ENCODE results near the gene TSSK2. TPM values are rescaled to one million over a fixed set of nuclear protein-coding genes. Genes with fewer than 3 reads are reported as not detected.
"Not testable (repeated sequence)": the region's sequence is repeated elsewhere in the genome, so short reads cannot be mapped to it uniquely, and the experiment has no call there.

Gene TSSK2
- total RNA-seq, 1 donor from 2014 or later, result not detected

DNA sequence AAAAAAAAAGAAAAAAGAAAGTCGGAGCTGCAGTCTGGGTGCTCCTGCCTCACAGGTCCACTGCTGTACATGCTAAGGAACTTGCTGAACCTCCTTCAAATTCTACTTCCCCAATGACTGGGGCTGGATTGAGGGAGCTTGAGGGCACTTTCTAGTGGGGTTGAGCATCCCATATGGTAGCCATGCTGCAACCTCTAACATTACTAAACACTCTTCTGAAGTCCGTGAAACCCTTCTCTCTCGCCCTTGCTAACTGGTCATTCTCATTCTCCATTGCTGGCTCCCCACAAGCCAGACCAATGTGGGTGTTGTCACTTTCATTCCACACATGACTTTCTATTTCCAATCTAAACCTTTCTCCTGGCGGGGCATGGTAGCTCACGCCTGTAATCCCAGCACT is 12.1 kb downstream of the TSSK2 start:
- DNase-seq, result no peak

DNA sequence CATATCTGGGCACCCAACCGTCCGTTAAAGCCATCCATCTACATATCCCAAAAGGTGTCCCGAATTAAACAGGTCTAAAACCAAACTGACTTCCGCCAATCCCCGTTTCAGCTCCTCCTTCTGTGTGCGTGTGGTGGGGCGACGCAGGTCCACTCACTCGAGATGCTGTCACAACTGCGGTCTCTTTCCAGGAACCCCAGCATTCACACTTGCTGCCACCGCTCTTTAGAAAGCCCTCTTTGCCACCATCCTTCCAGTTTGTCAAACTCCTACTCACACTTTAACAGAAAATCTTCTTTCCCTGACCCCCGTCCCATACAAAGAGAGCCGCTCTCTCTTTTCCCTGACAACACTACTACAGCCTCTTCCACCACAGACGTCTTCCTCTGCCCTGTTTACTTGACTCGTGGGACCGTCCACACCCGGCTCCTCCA is 12.9 kb downstream of the TSSK2 start:
- DNase-seq, result no peak

DNA sequence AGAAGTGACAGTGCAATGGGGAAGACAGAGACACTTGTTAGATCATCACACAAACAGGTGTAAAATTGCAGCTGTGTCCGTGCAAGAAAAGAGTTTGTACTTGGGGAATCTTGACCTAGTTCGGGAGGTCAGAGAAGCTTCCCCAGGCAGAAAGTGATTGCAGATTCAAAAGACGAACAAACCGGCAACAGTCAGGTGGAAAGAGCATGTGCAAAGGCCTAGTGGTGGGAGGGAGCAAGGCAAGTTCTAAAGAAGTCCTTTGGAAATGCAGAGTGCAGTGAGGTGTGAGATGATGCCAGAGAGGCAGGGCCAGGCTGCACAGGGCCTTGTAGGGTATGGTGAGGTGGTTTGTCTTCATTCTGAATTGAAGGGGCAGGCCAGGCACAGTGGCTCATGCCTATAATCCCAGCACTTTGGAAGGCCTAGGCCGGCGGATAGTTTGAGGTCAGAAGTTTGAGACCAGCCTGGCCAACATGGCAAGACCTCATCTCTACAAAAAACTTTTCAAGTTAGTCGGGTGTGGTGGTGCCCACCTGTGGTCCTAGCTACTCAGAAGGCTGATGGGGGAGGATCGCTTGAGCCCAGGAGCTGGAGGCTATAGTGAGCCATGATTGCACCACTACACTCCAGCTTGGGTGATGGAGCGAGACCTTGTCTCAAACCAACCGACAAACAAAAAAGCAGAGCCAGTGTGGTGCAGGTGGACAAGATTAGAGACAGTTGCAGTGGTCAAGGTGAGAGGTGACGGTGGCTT is 15.3 kb downstream of the TSSK2 start:
- DNase-seq, result no peak

DNA sequence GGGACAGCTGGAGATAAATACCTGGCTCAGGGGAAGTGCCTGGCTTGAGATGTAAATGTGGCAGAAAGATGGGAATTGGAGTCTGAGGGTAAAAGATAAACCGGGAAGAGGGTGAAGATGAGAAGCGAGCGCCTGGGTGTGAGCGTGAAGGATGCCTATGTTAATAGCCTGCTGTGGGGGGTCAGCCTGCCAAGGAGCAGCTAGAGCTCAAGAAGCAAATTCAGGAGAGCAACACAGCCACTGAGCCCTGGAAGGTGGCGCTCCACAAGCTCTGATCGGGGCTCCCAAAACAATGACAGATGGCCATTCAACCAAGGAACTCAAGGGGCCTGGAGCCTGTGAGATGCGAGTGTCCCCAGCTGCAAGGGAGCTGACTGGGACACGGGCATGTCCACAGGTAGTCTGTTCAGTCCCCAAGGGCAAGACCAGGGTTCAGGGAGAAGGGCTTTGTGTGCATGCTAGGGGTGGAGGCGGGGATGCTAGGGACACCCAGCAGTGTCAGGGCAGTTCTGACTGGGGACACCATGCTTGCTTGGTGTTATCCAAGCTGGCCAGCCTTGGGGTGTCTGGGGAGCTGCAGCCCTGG is 16.2 kb downstream of the TSSK2 start:
- DNase-seq, result no peak

DNA sequence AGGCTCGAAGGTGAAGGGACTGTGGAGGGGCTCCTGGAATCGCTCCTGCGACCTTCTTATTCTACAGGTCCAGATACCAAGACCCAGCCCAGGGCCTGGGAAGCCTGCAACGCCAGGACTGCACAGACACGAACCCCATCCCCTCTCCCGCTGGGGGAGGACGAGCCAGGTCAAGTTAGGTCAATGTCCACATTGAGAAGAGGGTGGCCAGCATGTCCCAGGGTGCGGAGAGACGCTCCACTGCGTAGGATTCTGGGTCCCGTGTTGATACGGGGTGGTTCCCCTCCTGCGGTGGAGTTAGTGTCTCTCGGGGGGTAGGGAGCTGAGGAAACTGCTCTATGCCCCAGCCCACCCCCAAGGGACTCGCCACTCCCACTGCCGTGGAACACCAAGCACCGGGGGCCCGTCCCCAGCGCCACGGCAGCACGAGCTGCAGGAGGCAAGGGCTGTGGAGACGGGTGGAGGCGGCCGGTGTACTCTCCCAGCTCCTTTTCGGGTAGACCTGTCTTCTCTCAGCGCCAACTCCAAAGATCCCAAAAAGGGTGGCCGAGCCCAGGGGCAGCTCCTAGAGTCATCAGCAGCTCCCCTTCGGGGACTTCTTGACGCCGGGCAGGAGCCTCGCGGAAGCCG is 17.4 kb downstream of the TSSK2 start:
- DNase-seq, result no peak

DNA sequence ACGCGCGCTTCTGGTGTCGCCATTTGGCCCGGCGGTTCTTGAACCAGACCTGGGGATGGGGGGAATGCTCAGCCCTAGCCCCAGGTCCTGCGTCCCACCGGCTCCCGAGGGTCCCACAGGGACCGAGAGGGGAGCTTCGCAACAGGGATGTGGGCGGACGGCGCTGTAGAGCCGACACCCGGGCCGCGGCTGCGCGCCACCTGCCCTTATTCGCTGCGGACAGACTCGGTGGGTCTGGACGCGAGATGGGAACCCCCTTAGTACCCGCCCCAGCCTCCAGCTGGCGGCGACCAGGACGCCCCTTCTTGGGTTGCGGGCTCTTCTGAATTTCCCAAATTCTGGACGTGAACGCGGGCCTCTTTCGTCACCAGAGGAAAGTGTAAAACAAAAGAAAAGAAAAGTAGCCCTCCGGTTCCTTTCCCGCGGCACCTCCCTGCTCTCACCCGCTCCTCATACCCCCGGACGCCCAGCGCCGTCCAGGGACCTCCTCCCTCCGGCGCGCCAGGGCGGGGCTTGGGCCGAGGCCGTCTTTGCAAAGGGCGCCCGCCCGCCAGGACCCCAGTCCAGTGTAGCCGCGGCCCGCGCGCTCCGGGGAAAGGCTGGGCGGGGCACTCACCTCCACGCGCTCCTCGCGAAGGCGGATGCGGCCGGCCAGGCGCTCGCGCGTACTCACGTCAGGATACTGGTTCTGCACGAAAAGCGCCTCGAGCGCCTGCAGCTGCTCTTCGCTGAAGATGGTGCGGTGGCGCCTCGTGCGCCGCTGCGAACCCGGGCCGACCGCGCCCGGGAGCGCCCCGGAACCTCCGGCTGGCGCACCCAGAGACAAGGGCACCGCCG is 18.2 kb downstream of the TSSK2 start:
- DNase-seq, result peak; percentile 24

DNA sequence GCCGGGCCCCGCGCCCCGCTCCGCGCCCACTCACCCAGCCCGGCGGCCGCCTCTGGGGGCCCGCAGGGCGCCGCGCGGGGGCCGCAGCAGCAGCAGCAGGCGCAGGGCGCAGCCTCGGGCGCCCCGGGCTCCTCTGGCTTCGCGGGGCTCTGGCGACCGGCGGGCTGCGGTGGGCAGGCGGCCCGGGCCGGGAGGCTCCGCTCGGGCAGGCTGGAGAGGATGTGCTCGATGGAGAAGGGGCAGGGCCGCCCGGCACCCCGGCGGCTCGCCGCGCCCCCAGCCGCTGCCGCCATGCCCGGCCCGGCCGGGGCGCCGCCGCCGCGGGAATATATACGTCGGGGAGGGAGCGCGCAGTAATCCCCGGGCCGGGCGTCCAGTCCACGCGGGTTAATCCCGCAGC is 18.9 kb downstream of the TSSK2 start, which contains the start of gene GSC2:
Gene GSC2 (minus strand): TSS at position 302 of the 400 bp plus-strand sequence. CDS start 9 bp downstream, at position 293.
- no peak for DNase-seq

DNA sequence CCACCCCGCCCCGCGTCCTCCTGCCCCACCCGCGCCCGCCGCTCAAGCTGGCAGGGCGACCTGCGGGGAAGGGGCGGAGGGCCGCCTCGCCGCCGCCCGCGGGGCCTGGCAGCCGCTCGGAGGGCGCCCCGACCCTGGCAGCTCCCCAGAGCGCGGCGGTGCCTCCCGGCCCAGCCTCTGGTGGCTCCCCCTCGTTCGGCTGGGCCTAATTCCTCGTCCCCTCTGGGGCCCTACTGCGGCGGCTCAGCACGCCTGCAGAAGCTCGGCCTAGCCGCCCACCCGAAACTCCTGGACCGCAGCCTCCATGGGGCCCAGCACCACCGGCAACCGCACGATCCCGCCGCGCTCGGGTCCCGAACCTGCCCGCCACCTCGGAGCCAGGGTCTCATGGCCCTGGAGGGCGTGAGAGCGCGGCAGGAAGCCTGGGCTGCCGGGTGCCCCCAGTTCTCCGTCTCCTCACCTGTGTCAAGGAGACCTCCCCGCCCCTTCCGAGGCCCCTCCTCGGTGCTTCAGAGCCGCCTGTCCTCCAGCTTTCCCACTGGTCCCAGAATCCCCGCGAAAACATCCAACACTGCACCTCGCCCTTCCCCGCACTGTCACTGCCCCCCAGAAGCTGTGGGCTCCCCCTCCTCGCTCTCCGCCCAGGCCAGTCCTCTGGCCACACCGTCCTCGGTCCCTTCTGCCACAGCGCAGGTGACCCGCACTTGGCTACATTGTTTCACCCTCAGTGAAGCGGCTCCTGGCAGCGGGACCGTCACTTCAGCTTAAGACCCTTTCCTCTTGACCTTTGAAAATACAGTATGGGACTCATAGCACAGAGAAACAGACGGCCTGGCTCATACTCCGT is 19.6 kb downstream of the TSSK2 start:
- DNase-seq, result no peak

DNA sequence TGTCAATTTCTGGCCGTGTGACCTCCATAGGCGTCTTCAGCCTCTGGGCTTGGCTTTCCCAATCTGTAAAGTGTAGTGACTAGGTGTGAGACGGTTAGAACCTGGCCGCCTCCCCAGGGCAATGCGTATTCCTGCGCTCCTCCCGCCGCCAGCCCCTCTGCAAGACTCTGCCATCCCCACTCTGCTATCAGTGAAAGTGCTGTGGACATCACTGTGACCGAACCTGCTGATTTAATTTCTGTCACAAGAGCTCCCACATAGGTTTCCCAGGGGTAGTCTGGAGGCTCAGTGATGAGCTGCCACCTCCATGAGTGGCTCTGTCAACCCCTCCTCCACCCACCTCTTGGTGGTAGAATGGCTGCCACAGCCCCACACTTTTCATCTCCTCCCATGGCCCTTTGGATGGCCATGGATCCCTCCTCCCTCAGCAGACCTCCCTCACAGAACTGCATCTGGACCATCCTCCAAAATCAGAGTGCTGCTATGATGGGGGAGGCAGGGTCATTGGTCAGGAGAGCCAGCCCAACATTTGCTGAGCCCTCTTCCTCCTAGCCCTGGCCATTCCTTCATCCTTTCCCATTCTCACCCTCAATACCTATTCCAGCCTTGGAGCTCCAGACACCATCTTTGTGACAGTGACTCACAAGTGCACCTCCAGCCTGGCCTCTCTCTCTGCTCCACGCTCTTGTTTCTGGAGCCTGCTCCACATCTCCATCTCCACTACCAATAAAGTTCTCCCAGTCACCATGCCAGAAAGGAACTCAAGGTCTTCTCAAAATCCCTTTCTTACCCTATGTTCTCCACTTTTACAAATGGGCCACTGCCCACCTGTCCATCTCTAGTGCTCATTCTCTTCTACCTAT is 20.5 kb downstream of the TSSK2 start:
- no peak for DNase-seq

DNA sequence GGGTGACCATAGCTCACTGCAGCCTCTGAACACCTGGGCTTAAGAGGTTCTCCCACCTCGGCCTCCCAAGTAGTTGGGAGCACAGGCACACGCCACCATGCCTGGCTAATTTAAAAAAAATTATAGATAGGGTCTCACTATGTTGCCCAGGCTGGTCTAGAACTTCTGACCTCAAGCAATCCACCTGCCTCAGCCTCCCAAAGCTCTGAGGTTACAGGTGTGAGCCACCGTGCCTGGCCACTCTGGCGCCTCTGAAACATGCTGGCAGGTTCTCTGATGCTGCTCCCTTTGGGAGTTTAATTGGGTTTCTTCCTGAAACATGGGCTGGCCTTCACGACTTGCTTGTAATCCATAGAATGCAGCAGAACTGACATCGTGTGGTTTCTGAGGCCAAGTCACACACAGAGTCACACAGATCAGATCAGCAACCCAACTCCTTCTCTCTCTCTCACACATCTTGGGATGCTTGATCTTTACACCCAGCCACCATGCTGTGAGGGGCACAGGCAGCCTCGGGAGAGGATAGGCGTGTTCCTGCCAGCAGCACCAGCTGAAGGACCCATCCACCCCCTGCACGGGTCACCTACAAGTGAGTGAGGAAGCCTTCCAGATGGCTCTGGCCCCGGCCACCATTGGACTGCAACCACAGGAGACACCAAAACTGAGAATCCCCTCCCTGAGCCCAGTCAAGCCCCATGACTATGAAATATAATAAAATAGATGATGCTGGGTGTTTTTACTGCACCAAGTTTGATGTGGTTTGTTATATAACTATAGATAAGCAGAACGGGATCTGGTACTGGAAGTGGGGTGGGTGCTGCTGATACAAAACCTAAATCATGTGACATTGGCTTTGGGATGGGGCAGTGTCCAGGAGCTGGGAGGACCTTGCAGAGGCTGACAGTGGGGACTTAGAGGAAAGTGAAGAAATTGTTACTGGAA is 22.1 kb downstream of the TSSK2 start:
- no peak for DNase-seq

DNA sequence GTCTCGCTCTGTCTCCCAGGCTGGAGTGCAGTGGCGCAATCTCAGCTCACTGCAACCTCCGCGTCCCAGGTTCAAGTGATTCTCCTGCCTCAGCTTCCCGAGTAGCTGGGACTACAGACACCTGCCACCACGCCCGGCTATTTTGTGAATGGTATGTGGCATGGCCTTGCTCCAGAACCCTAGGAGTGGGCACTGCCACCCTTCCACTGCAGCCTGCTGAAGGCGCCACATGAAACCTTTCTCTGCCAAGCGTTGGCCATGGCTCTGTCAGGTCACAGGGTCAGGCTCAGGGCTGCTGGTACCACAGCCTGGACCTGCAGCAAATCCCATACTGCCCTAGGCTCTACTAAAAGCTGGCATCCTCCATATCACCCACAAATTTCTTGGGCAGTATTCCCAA is 25.0 kb downstream of the TSSK2 start:
- DNase-seq, result not testable (repeated sequence)

DNA sequence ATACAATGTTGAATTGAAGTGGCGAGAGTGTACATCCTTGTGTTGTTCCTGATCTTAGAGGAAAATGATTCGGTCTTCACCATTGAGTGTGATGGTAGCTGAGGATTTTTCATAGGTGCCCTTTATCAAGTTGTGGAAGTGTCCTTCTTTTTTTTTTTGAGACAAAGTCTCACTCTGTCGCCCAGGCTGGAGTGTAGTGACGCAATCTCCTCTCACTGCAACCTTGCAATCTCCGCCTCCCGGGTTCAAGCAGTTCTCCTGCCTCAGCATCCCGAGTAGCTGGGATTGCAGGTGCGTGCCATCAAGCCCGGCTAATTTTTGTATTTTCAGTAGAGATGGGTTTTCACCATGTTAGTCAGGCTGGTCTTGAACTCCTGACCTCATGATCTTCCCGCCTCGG is 27.5 kb downstream of the TSSK2 start:
- DNase-seq, result not testable (repeated sequence)

DNA sequence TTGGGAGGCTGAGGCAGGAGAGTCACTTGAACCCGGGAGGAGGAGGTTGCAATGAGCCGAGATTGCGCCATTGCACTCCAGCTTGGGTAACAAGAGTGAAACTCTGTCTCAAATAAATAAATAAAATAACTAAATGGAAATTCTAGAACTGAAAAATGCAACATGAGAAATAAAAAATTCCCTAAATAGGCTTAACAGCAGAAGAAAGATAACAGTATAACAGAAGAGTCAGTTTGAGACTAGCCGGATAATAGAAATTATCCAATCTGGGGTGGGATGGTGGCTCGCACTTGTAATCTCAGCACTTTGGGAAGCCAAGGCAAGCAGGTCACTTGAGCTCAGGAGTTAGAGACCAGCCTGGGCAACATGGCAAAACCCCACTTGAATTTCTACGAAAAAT is 33.3 kb downstream of the TSSK2 start:
- no peak for DNase-seq

DNA sequence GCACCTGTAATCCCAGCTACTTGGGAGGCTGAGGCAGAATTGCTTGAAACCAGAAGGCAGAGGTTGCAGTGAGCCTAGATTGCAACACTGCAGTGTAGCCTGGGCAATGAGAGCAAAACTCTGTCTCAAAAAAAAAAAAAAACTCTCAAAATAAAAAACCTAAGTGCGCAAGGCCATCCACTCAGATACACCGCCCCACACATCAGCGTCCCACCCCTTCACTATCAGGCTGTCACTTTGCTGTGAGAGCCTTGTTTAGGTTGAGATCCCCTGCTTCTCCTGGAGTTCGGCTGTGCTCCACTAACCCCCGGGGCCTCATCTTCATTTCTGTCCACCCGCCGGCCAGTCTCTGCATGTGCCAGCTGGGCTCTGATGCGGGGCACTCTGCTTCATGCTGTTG is 35.3 kb downstream of the TSSK2 start:
- DNase-seq, result no peak

DNA sequence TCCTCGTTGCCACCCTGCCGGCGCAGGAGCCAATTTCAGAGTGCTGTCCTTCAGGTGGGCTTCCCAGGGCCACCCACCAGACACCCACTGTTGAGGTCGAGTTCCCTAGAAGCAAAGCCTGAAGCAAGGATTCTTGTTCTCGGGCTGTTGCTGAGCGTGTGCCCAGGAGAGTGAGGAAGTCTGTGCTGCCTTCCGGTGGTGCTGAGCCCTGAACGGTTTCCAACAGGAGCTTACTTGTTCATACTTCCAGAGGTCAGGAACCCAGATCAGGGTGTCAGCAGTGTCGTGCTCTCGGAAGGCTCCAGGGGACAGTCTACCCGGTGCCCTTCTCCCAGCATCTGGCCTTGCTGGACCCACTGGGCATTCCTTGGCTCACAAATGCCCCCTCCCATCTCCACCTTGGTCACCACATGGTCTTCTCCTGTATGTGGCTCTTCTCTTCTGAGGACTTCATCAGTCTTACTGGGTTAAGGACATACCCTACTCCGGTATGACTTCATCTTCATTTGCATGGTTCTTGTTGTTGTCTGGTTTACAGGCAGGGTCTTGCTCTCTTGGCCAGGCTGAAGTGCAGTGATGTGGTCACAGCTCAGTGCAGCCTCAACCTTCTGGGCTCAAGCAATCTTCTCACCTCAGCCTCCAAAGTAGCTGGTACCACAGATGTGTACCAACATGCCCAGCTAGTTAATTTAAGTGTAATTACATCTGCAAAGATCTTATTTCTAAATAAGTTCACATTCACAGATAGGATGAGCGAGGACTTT is 36.2 kb downstream of the TSSK2 start:
- no peak for DNase-seq

DNA sequence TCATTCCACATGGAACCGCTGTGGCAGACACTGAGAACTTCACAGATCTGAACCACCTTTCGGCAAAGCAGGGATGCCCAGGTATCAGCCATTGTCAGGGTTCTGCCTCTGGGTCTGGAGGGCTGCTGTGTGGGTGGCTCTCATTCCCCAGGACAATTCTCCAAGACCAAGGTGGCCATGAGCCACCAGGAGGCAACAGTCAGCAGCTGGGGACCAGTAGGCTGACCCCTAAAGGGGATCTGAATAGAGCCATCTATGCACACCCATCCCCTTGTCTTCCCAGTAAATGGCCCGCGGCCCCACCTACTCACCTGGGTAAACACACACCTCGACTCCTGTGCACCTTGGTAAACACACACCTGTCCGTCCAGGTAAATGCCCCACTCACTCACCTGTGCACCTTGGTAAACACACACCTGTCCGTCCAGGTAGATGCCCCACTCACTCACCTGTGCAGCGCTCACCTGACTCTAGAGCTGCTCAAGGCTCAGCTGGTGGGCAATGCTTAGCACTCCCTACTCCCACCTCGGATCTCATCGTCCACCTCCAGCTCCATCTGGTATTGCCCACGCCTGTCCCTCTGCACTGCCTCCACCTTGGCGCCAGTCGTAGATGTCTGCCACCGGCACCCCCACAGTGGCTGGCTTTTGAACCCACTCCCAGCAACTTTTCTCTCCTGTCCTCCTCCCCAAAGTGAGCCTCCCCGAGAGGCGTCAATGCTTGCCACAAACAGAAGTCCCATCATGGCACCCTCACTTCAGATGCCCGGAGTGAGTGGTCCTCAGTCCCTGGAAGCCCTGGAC is 37.2 kb downstream of the TSSK2 start:
- DNase-seq, result no peak
